Vagina (tissue), 2 donors: ENCODE measurements around the gene TLCD1.

ENCODE experiments used
- CTCF ChIP-seq, 3 experiments: fragments of 450-650 bp in 2 of 3; fragments of 200-600 bp in 1 of 3; sonication (generic) in 1 of 3; IDR thresholded peaks; one replicate each; pipeline ENCODE4 v1.5.1; 2017 to 2019; ENCODE audit warnings: antibody characterized with exemption in 3 of 3, mild to moderate bottlenecking in 2 of 3, moderate library complexity in 2 of 3
- POLR2A ChIP-seq, 2 donors: fragments of 450-650 bp; IDR thresholded peaks; one replicate each; pipeline ENCODE4 v1.6.1; 2017; ENCODE audit warnings: antibody characterized with exemption in 2 of 2, mild to moderate bottlenecking in 2 of 2, moderate library complexity in 2 of 2
- POLR2AphosphoS5 ChIP-seq, 2 donors: sonication (generic); formaldehyde crosslinking; IDR thresholded peaks; one replicate each; pipeline ENCODE4 v1.9.0; 2017; ENCODE audit warnings: antibody characterized with exemption in 2 of 2, mild to moderate bottlenecking in 2 of 2, low read depth in 1 of 2; ENCODE audit not compliant: insufficient read depth in 1 of 2

GRCh38 chr17:28726627-28727491 is 826 bp upstream of the TLCD1 start:
- peak; percentile 96 to 99 (median 98) for TF ChIP-seq CTCF (IDR thresholded peaks at IDR 0.05)
- TF ChIP-seq POLR2A (IDR thresholded peaks at IDR 0.05): no peak
- TF ChIP-seq POLR2AphosphoS5 (IDR thresholded peaks at IDR 0.05; ENCODE audit: insufficient read depth in 1 of 2, low read depth in 1 of 2): peak; percentile 78 to 81
